Calu3 (cell line): ENCODE measurements around the gene COL11A2. TPM values are rescaled to one million over a fixed set of nuclear protein-coding genes. Genes with fewer than 3 reads are reported as not detected.

Source experiments
- BruUV-seq: library from RNA; stranded (reverse); fragments of 400-500 nt; replicated peaks from 2 replicates; lab custom pipeline; 2021; lab: Mats Ljungman, UMichigan
- CTCF ChIA-PET: fragments of 300-600 bp; sonication (Branson Sonifier 250); formaldehyde crosslinking; loops from one replicate; lab custom pipeline; 2022; ENCODE audit warnings: antibody characterized with exemption; lab: Charles Lee
- DNase-seq: peaks from one replicate; pipeline ENCODE4 v3.0.0; 2022
- H3K27ac Mint-ChIP-seq: one replicate; pipeline ENCODE4 v1.8.0; 2022; ENCODE audit warnings: mixed read lengths; ENCODE audit not compliant: unreplicated experiment
- H3K27me3 Mint-ChIP-seq: one replicate; pipeline ENCODE4 v1.8.0; 2022; ENCODE audit warnings: mixed read lengths; ENCODE audit not compliant: unreplicated experiment
- H3K36me3 Mint-ChIP-seq: one replicate; pipeline ENCODE4 v1.8.0; 2022; ENCODE audit warnings: mild to moderate bottlenecking, moderate library complexity, mixed read lengths; ENCODE audit not compliant: insufficient read depth, unreplicated experiment
- H3K4me1 Mint-ChIP-seq: one replicate; pipeline ENCODE4 v1.8.0; 2022; ENCODE audit warnings: mild to moderate bottlenecking, low read depth, mixed read lengths; ENCODE audit not compliant: unreplicated experiment
- H3K4me3 Mint-ChIP-seq: one replicate; pipeline ENCODE4 v1.8.0; 2022; ENCODE audit warnings: mild to moderate bottlenecking, low read depth, moderate library complexity, mixed read lengths; ENCODE audit not compliant: unreplicated experiment
- H3K9me3 Mint-ChIP-seq: one replicate; pipeline ENCODE4 v1.8.0; 2022; ENCODE audit warnings: low read depth, mixed read lengths; ENCODE audit not compliant: unreplicated experiment
- CTCF ChIP-seq: fragments of 200-600 bp; IDR thresholded peaks from one replicate; pipeline ENCODE4 v1.8.0; 2022; ENCODE audit warnings: antibody characterized with exemption; ENCODE audit not compliant: unreplicated experiment
- intact Hi-C: fragments of 100-400 bp; cut with micrococcal nuclease; formaldehyde crosslinking; loops from one replicate; pipeline ENCODE4 v1.10.0; 2022; ENCODE audit not compliant: unreplicated experiment
- total RNA-seq: library from RNA; stranded (reverse); gene quantifications from 2 replicates; pipeline ENCODE4 v1.2.3, GENCODE V29; 2022

The COL11A2 gene
- total RNA-seq, 1 experiment from 2014 or later, result 1.8 TPM

- H3K27ac Mint-ChIP-seq, result no peak overlapping the region
- BruUV-seq, result no TSS peak
- CTCF ChIA-PET, result interaction anchor here (1.0 kb wide), 1 partner anchor 70 kb away, joined by 3 read pairs; no protein-coding TSS in a partner anchor
Observed at GRCh38 chr6:33178755-33179475, 13.4 kb downstream of the COL11A2 start.

GRCh38 chr6:33177552-33178446 is 14.5 kb downstream of the COL11A2 start:
- intact Hi-C loops, result no loop called here
- H3K36me3 Mint-ChIP-seq, result no peaks in the 10 kb centered on the region

More at GRCh38 chr6:33178755-33179475, 13.4 kb downstream of the COL11A2 start:
- Mint-ChIP-seq H3K9me3 (peaks cover 4% of the 10 kb centered on the region), H3K36me3 (no peaks in the 10 kb centered on the region), H3K4me3 (no peak overlapping the region), H3K4me1 (no peaks in the 10 kb centered on the region), H3K27me3 (peaks cover 78% of the 10 kb centered on the region)
- no peak for TF ChIP-seq CTCF
- DNase-seq, result no peak
- intact Hi-C loops, result no loop called here

GRCh38 chr6:33176906-33177305 is 15.4 kb downstream of the COL11A2 start:
- no peak for DNase-seq
- Mint-ChIP-seq H3K9me3 (no peaks in the 10 kb centered on the region), H3K4me3 (no peak overlapping the region), H3K36me3 (no peaks in the 10 kb centered on the region), H3K4me1 (peaks cover 9% of the 10 kb centered on the region), H3K27ac (no peak overlapping the region), H3K27me3 (peaks cover 97% of the 10 kb centered on the region)
- intact Hi-C loops, result no loop called here
- CTCF ChIA-PET, result no interaction called here
- no TSS peak for BruUV-seq
- TF ChIP-seq CTCF, result no peak

More at GRCh38 chr6:33177552-33178446, 14.5 kb downstream of the COL11A2 start:
- Mint-ChIP-seq H3K4me1 (peaks cover 2% of the 10 kb centered on the region), H3K4me3 (no peak overlapping the region), H3K27me3 (peaks cover 88% of the 10 kb centered on the region), H3K9me3 (no peaks in the 10 kb centered on the region), H3K27ac (no peak overlapping the region)
- TF ChIP-seq CTCF, result no peak
- DNase-seq, result no peak
- CTCF ChIA-PET, result interaction anchor here (1.0 kb wide), 1 partner anchor 71 kb away, joined by 3 read pairs; no protein-coding TSS in a partner anchor
- BruUV-seq, result no TSS peak

- H3K27ac Mint-ChIP-seq, result no peak overlapping the region
- TF ChIP-seq CTCF, result no peak
- peaks cover 9% of the 10 kb centered on the region for H3K4me1 Mint-ChIP-seq
- no peak overlapping the region for H3K4me3 Mint-ChIP-seq
- CTCF ChIA-PET, result interaction anchor here (0.5 to 2.6 kb wide), 3 partner anchors 14 to 73 kb away, joined by 4 to 13 read pairs (median 13); no protein-coding TSS in a partner anchor
- DNase-seq, result no peak
- H3K27me3 Mint-ChIP-seq, result peaks cover 89% of the 10 kb centered on the region
- intact Hi-C loops, result no loop called here
- BruUV-seq, result no TSS peak
- H3K9me3 Mint-ChIP-seq, result no peaks in the 10 kb centered on the region
- no peaks in the 10 kb centered on the region for H3K36me3 Mint-ChIP-seq
Observed at GRCh38 chr6:33175436-33176069, 16.7 kb downstream of the COL11A2 start.
